NCI-H1105 (cell line): Measurements from ENCODE around the gene NSG2.
A peak's percentile ranks its signal among the peaks of the same experiment; 100 is the strongest.

Experiments
- DNase-seq: peaks from one replicate; lab custom pipeline; 2025; lab: John Stamatoyannopoulos, UW

The NSG2 gene

DNA sequence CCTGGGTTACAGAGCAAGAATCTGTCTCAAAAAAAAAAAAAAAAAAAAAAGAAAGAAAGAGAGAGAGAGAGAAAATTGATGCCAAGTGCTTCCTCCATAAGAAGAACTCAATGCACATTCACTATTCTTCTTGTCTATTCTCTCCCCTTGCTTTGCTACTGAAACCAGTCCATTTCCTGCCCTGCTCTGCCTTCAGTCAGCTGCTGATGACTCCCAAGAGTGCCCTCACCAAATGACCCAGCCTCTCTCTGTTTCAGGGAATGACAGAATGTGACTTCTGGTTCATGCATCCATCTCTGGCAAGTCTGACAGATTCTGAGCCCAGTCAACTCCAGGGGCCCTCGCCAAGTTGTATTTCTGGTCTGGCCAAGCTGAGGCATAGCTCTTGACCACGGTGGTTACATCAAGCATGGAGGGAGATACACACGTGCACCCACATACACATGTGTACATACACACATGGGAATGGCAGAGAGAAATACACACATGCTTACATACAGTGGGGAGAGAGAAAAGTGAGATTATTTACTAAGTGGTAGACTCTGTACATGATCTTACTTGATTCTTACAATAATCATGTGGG, 106.2 kb downstream of the NSG2 start:
- no peak for DNase-seq

DNA sequence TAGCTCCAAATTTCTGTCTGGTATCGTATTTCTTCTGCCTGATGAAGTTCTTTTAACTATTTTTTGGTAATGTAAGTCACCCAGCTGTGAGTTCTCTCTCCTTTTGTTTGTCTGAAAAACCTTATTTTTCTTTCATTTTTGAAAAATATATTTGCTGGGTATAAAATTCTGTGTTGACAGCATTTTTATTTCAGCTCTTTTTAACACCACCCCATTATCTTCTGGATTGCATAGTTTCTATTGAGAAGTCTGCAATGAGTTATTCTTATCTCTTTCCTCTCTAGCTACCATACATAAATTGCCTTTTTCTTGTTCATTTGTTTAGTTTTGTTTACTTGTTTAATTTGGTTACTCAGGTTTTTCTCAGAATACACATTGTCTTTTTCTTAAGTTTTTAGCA, 109.1 kb downstream of the NSG2 start:
- no peak for DNase-seq

DNA sequence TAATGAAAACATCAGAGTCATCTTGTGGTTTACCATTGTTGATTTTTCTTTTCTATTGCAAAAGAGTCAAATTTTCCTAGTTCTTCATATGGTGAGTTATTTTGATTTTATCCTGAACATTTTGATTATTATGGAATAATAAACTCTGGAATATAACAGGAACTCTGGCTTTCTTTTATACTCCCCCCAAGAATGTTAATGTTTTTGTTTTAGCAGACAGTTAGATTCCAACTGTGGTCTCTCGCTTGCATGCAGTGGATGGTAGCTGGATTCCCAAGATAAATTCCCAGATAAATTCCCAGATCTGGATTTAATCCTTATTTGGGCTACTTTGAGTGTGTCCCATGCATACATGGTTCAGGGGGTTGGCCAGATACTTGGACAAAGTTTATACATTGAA, 109.8 kb downstream of the NSG2 start:
- no peak for DNase-seq

DNA sequence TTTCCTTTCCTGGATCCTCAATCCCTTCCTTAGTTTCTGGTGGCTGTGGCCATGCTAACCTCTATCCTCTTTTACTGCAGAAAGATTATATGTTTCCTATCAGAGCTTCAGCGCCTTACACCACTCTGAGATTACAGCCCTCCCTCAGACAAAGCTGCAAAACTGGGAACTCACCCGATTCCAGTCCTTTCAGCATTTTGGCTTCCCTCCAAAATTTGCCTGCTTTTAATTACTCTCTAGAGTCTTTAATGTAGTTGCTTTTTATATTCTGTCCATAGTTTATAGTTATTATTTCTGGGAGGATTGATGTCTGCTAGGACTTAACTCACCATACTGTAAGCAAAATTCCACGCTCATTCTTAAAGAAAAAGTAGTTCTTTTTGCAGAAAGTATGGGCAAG, 110.2 kb downstream of the NSG2 start:
- DNase-seq, result peak; percentile 13

DNA sequence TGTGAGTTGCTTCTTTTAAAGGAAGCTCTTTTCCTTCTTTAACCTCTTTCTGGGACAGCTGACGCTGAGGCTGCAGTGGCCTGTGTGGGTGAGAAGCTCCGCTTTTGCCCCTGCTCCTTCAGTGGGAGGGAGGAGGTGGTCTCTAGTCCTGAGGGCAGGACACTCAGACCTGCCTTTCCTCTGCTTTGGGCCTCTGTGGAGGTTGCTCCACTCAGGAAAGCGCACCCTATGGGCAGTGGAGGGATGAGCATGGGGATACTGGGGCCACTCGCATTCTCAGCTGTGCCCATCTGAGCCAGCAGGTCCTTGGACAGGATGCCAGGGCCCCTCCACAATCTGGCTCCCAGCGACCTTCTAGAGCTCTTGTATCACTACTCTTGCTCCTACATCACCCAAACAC, 111.5 kb downstream of the NSG2 start:
- DNase-seq, result no peak
